NCI-H146 (cell line): ENCODE results near the gene ABI1.

ENCODE experiments used
- DNase-seq: peaks from one replicate; lab custom pipeline; 2025; lab: John Stamatoyannopoulos, UW

Gene ABI1

DNA sequence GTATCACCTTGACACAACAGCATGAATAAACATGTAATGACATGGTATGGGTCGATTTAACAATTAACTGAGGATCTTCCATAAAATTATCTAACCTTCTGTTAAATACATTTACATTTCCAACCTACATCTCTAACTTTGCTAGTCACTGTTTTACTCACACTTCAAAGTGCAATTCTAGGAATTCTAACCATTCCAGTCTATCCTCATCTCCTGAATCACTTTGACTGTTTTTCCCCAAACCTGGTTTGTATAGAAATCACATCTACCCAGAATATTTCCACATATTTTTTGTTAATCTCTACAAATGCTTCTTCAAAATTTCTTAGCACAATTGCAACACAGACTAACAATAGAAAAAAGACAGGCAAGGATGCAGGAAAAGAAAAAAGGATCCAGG, 6.2 kb downstream of the ABI1 start:
- DNase-seq: no peak

DNA sequence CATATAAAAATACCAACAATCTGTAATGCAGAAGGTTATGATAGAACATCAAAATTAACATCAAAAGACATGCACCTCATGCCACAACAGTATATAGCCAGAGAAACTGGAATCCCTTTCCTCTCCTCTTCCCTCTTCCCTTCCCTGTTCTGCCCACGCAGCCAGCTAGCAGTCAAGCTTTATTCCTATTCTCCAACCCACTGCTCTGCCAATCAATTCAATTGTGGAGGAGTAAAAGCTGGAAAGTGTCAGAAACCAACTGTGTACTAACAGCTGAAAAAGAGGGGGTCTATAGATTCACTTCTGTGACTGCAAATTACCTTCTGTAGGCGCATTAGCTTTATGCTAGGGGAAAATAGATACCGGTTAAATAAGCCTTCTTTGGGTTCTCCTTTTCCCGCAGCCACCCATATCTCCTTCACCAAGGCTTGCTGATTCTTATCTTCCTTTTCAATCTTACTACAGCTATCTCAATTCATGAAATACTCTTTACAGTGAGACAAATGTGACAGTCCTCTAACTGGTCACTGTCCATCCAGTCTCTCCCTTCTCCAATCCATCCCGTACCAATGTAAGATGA, 16.3 kb downstream of the ABI1 start:
- no peak for DNase-seq

DNA sequence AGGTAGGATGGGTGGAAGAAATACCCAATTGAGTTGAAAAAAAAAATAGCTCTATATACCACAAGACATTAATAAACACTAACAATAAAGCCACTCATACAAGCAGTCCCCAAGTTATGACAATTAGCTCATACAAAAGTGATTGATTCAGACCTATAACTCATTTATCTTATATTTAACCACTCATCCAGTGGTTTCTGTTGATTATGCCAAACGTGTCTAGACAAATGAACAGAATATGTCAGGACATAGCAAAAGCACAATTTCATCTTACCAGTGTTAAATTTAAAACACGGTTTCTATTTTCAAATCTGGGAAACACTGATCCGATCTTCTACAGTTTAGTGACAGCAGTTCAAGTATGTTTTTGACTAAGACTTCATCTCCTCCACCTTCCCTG, 17.0 kb downstream of the ABI1 start:
- DNase-seq: no peak

DNA sequence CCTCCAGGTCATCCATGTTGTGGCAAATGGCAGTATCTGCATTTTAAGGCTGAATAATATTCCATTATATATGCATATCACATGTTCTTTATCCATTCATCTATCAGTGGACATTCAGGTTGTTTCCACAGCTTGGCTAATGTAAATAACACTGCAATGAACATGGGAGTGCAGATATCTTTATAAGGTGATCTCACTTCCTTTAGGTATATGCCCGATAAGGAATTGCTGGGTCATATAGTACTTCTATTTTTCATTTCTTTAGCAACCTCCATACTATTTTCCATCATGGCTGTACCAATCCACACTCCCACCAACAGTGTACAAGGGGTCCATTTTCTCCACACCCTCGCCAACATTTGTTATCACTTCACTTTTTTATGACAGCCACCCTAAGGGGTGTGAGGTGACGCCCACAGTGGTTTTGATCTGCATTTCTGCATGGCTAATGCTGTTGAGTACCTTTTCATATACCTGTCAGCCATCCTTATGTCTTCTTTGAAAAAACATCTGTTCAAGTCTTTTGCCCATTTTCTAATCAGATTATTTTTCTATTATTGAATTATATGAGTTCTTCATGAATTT, 18.9 kb downstream of the ABI1 start:
- DNase-seq: no peak

DNA sequence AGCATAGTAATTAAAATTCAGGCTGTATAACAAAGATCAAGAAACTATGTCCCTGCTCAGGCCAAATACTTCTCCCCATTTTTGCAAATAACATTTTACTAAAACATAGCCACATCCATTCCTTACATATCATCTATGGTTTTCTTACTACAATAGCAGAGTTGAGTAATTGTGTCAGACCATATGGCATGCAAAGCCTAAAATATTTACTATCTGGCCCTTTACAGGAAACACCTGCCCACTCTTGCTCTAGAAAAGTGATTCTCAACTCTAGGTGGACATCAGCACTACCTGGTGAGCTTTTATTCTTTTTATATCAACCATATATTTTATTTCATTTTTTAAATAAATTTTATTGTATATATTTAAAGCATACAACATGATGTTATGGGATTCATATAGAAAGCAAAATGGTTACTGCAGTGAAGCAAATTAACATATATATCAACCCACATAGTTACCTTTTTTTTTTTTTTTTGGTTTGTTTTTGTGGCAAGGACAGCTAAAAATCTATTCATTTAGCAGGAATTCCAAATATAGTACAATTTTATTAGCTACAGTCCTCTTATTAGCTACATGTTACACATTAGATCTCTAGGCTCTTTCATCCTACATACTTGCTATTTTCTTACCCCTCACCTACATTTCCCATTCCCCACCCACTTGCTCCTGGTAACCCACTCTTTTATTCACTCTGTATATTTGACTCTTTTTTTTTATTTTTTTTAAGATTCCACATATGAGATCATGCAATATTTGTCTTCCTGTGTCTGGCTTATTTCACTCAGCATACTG, 19.6 kb downstream of the ABI1 start:
- no peak for DNase-seq

DNA sequence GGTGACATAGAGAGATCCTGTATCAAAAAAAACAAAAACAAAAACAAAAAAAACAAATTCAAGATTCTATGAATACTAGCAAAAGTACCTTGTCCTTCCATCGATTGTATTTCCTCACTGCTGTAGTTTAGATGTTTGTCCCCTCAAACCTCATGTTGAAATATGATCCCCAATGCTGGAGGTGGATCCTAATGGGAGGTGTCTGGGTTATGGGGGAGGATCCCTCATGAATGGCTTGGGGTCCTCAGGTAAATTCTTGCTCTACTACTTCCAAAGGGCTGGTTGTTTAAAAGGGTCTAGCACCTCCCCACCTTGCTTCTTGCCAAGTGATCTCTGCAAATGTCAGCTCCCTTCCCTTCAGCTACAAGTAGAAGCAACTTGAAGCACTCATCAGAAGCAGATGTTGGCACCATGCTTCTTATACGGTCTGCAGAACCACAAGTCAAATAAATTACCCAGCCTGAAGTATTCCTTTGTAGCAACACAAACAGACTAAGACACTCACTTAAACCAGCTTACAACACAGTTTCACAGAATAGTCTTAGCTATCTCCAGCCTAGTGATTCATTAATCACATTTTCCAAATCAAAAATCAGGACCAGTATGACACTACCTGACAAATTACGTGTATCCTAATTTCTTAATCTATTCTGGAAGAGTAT, 20.7 kb downstream of the ABI1 start:
- DNase-seq: no peak

DNA sequence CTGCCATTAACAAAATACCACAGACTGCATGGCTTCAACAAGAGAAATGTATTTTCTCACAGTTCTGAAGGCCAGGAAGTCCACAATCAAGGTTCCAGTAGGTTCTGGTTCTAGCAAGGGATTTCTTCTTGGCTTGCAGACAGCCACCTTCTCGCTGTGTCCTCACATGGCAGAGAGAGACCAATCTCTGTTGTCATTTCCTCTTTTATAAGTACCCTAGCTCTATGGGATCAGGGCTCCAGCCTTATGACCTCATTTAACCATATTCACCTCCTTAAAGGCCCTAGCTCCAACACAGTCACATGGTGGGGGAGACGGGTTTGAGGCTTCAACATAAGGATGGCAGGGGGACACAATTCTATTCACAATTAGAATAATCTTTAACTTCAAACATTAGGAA, 23.6 kb downstream of the ABI1 start:
- no peak for DNase-seq

DNA sequence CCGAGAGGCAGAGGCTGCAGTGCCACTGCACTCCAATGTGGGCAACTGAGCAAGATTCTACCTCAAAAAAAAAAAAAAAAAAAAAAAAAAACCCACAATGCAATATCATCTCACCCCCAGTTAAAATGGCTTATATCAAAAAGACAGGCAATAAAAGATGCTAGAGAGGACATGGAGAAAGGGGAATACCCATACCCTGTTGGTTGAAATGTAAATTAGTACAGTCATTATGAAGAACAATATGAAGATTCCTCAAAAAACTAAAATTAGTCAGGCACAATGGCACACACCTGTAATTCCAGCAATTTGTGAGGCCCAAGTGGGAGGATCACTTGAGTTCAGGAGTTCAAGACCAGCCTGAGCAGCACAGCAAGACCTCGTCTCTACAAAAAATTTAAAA, 25.7 kb downstream of the ABI1 start:
- no peak for DNase-seq

DNA sequence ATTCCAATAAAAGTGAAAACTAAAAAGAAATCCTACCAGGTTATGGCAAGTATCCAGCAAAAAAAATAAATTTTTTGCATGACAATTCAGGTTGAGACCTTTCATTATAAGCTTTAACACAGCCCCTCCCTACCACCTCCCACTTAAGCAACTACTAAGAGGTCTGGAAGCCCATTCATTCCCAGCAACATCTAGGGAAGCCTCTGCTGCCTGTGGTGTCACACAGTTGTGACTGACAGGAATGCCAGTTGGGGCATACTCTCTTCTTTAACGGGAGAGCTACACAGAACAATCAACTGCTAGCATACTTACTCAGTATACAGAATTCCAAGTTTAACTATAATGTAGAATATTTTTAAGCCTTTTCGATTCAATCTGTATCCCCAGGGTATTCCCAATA, 27.8 kb downstream of the ABI1 start:
- no peak for DNase-seq

DNA sequence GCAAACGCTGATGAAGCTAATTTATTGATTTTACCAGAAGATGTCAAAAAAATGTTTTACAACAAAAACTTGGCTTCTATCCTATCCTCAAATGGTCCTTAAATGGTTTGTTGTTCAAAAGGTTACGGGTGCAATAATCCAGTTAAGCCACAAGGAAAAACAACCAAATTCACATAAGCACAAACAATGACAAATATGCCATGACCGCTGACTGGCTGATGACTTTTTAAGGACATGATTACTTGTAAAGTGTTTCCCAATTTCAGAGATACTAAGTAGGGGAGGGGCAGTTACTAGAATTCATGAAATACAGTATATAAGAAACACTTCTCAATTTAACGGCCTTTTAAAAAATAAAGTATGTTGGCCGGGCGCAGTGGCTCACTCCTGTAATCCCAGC, 28.8 kb downstream of the ABI1 start:
- DNase-seq: no peak

DNA sequence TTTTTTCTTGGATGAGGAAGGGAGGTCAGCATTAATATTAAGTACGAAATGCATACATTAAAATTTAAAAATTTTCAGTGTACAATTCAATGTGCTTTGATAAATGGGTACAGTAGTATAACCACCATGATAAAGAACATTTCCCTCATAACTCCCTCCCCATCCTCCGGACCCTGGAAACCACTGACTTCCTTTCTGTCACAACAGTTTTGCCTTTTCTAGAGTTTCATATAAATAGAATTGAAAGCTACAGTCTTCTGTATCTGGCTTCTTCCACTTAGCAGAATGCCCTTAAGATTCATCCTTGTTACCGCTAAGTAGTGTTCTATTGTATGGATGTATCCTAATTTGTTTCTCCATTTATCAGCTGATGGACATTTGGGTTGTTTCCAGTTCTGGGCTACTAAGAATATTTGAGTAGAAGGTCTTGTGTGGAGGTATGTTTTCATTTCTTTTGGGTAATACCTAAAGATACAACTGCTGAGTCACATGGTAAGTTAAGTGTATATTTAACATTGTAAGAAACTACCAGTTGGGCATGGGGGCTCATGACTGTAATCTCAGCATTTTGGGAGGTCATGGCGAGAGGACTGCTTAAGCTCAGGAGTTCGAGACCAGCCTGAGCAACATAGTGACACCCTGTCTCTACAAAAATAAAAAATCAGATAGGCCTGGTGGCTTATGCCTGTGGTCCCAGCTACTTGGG, 30.8 kb downstream of the ABI1 start:
- DNase-seq: no peak

DNA sequence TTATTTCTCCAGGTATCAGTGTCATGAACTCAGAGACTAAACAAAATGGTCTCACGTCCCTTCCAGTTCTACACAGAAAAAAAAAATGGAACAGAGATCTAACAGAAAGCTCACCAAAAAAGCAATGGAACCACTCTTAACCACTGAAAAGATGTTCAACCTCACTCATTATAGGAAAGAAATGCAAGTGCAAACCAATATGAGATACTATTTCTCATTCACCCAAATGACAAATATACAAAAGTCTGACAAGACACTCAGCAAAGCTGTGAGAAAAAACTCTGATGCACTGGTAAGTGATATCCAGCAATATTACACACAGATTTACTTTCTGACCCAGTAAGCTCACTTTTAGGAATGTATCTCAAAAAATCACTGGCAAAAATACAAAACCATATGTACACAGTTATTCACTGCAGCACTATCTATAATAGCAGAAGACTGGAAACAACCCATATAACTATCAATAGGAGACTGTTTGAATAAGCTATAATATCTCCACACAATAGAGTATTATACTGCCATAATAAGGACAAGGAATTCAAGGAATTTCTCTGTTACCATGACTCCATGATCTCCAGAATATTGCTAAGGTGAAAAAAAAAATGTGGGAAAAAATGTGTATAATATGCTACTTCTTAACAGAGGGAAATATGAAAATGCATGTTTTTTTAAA, 36.6 kb downstream of the ABI1 start:
- DNase-seq: no peak

DNA sequence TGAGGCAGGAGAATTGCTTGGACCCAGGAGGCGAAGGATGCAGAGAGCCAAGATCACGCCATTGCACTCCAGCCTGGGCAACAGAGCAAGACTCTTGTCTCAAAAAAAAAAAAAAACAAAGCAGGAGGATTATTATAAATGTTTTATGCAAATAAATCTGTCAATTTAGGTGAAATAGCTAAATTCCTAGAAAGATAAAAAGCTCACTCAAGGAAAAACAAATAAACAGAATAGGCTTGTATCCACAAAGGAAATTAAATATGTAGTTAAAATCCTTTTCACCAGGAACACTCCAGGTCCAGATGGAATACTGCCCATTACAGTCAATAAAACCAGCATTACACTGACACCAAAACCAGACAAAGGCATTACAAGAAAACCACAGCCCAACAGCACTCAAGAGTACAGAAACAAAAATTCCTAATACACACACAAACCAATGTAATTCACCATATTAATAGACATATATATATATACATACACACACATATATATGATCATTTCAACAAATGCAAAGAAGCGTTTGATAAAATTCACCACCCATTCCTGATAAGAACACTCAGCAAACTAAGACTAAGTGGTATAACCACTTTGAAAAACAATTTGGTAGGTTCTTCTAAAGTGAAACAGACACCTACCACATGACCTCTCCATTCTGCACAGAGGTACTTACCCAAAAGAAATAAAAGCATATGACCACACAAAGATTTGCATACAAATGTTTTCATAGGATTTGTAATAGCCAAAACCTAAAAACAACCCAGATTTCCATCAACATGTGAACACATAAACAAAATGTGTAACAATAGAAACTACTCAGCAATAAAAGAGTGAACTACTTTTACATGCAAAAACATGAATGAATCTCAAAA, 38.8 kb downstream of the ABI1 start:
- no peak for DNase-seq

DNA sequence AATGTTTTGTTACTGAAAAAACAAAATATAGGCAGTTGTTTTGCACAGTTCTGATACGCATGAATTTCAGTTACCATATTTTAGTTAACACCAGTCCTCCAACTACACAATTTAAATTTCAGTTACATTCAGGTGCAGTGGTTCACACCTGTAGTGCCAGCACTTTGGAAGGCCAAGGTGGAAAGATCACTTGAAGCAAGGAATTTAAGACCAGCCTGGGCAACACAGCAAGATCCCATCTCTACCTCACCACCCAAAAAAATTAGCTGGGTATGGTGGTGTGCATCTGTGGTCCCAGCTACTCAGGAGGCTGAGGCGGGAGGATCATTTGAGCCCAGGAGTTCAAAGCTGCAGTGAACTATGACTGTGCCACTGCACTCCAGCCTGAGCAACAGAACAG, 45.3 kb downstream of the ABI1 start:
- DNase-seq: no peak

DNA sequence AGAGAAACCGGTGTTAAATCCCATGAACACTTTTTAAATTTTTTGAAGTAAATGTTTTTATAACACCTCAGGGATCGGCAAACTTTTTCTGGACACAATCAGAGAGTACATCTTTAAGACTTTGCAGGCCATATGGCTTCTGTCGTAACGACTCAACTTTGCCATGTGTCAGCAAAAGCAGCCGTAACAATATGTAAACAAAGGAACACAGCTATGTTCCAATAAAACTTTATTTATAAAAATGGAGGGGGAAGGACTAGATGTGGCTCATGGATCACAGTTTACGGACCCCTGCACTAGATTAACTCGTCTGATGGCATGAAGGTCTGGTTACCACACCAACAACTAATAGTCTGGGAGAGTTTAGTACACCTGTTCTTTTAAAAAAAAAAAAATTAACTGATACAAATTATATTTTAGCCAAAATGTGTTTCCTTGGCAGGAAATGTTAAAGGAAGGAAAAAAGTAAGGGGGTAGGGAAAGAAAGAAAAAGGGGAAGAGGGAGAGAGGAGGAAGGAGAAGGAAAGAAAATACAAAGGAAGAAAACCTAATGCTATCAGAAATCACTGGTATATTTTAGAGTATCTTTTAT, 50.2 kb downstream of the ABI1 start:
- DNase-seq: no peak

DNA sequence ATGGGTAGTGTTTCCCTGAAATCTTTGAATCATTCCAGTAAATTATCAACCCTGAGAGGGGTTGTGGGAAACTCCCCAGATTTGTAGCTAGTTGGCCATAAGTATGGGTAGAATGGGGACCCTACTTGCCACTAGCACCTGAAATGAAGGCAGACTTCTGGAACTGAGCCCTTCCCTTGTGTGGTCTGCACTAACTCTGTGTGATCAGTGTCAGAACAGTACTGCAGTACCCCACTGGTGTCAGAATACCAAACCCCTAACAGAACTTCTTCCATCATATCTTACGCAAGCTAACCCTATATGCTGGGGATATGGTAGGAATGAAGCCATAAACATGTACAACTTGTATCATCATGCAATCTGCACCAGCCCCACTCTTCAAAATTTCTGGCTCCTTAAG, 50.8 kb downstream of the ABI1 start:
- no peak for DNase-seq

DNA sequence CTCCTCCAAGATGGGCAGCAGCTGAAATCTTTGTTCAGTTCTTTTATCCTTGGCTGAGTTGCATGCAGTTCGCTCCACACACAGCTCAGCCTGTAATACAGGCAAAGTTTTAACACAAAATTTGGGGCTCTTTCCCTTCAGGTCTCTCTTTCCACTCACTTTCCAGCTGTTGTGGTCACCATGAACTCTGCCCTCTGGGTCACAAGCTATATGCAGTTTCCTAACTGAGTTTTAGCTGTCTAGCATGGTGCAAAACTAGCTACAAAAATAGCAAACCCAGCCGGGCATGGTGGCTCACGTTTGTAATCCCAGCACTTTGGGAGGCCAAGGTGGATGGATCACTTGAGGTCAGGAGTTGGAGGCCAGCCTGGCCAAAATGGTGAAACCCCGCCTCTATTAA, 53.2 kb downstream of the ABI1 start:
- DNase-seq: no peak

DNA sequence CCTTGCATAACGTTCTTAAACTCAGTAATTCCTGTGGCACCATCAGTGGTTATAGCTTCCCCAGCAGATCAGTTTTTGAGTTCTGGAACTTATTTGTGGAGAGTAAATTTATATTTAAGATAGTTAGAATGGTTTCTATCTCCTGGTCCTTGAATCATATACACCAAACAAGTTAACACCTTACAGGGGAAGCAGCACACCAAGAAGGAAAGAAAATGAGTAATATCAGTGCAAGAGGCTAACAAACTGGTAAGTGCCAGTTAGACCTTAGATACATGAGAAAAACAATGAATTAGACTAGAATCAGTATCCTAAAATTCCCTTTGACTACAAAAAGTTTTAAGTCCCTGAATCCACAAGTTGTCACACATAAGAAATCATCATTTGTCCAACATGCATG, 54.2 kb downstream of the ABI1 start:
- DNase-seq: no peak

DNA sequence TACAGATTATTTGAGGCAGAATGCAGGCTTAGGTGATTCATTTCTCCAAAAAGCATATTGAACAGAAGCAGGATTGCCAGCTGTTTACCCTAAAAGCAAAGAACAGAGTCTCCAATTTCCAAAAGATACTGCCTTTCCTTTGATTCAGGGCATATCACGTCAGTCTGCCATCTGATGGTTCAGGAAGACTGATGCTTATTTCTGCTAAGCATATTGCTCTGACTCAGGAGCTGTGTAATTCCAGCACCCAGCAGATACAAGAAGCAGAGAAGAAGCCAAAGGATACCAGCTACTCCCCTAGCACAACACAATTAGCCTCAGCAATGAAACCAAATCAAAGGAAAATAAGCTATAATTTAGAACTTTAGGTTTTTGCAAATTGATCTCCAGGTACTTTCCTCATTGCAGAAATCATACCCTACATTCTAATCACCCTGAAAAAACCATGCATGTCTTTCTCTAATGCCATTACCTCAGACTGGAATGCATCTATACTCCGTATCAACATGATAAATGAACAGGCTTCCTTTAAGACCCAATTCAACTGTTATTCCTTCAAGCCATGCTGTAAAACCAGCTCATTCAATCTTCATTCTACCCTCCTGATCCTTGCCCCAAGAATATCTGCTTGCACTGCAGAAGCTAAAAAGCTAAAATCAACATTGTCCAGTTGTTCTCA, 55.1 kb downstream of the ABI1 start:
- no peak for DNase-seq
